HCT116 (cell line): ENCODE data around the gene SLC47A1. TPM values are rescaled to one million over a fixed set of nuclear protein-coding genes. Genes with fewer than 3 reads are reported as not detected.
A peak's percentile ranks its signal among the peaks of the same experiment; 100 is the strongest.

ENCODE experiments used
- ATAC-seq: fragments of 200-7000 bp; cut with Tn5 transposase; 2 replicates; pipeline ENCODE4 v1.9.1; 2020; ENCODE audit warnings: mild to moderate bottlenecking, moderate library complexity
- BruUV-seq: library from RNA; stranded (reverse); fragments of 400-500 nt; replicated peaks from 2 replicates; lab custom pipeline; 2021; lab: Mats Ljungman, UMichigan
- CTCF ChIA-PET: fragments of 300-600 bp; sonication (Branson Sonifier 250); formaldehyde crosslinking; loops from one replicate; lab custom pipeline; 2021; ENCODE audit warnings: antibody characterized with exemption; lab: Charles Lee
- POLR2A ChIA-PET: fragments of 300-600, 350-600 bp; sonication (Branson Sonifier 250); formaldehyde crosslinking; loops from one replicate; lab custom pipeline; 2021; ENCODE audit warnings: antibody characterized with exemption; lab: Charles Lee
- RAD21 ChIA-PET, 2 experiments: fragments of 300-600 bp; sonication (Branson Sonifier 250); formaldehyde crosslinking; loops; one replicate each; lab custom pipeline; 2023; ENCODE audit warnings: low total read pairs in 2 of 2; ENCODE audit not compliant: uncharacterized antibody in 2 of 2, unreplicated experiment in 2 of 2, low non-redundant PET in 1 of 2; lab: Charles Lee
- DNase-seq: peaks from one replicate; pipeline ENCODE4 v3.0.0-alpha.2; 2010; ENCODE audit warnings: low read depth, low spot score
- H2AFZ ChIP-seq: fragments of 200-600 bp; shearing (Covaris generic), sonication (generic); 2 replicates; pipeline ENCODE4 v1.6.1; 2017; ENCODE audit warnings: low read depth, mixed run types, mixed read lengths, antibody characterized with exemption, low read length; ENCODE audit not compliant: poor library complexity, severe bottlenecking
- H3K27ac ChIP-seq: 2 replicates; pipeline ENCODE4 v1.5.1; 2012; ENCODE audit warnings: low read depth, low read length
- H3K27me3 ChIP-seq: fragments of 200-600 bp; sonication (generic); 2 replicates; pipeline ENCODE4 v1.6.1; 2016; ENCODE audit warnings: mixed run types, low read length, mixed read lengths; ENCODE audit not compliant: insufficient read depth
- H3K36me3 ChIP-seq, 2 experiments: fragments of 200-500 bp in 1 of 2; fragments of 200-600 bp in 1 of 2; sonication (Bioruptor generic) in 1 of 2; sonication (generic) in 1 of 2; 2 replicates each; pipeline versions ENCODE4 v1.5.1 to v1.6.1; 2014 to 2016; ENCODE audit warnings: low read length in 2 of 2, inconsistent platforms in 1 of 2, mixed read lengths in 1 of 2, mixed run types in 1 of 2; ENCODE audit not compliant: insufficient read depth in 2 of 2, control insufficient read depth in 1 of 2
- H3K4me1 ChIP-seq, 2 experiments: fragments of 200-600 bp in 1 of 2; sonication (generic) in 1 of 2; 2 replicates each; pipeline versions ENCODE4 v1.5.1 to v1.6.1; 2012 to 2017; ENCODE audit warnings: low read length in 2 of 2, inconsistent platforms in 1 of 2, mild to moderate bottlenecking in 1 of 2, mixed read lengths in 1 of 2, mixed run types in 1 of 2, moderate library complexity in 1 of 2; ENCODE audit not compliant: insufficient read depth in 2 of 2, control insufficient read depth in 1 of 2
- H3K4me2 ChIP-seq: fragments of 200-600 bp; sonication (generic); 2 replicates; pipeline ENCODE4 v1.6.1; 2017; ENCODE audit warnings: mixed run types, low read length, mixed read lengths
- H3K4me3 ChIP-seq, 2 experiments: fragments of 200-600 bp in 1 of 2; sonication (generic) in 1 of 2; replicated peaks in 1 of 2; 2 replicates each; pipeline ENCODE4 v1.5.1; 2011 to 2016; ENCODE audit warnings: low read length in 2 of 2, control low read depth in 1 of 2, low read depth in 1 of 2, mild to moderate bottlenecking in 1 of 2, mixed read lengths in 1 of 2, mixed run types in 1 of 2
- H3K79me2 ChIP-seq: fragments of 200-600 bp; sonication (generic); 2 replicates; pipeline ENCODE4 v1.6.1; 2017; ENCODE audit warnings: mild to moderate bottlenecking, mixed run types, low read length, moderate library complexity, mixed read lengths; ENCODE audit not compliant: insufficient read depth
- H3K9ac ChIP-seq: fragments of 200-600 bp; sonication (generic); 2 replicates; pipeline ENCODE4 v1.6.1; 2016; ENCODE audit warnings: low read length, mixed read lengths
- H3K9me2 ChIP-seq: fragments of 200-600 bp; sonication (generic), shearing (Covaris generic); 2 replicates; pipeline ENCODE4 v1.6.1; 2017; ENCODE audit warnings: mixed run types, mild to moderate bottlenecking, moderate library complexity; ENCODE audit not compliant: insufficient read depth
- H3K9me3 ChIP-seq, 2 experiments: fragments of 200-500 bp in 1 of 2; fragments of 200-600 bp in 1 of 2; sonication (Bioruptor generic) in 1 of 2; sonication (generic) in 1 of 2; 2 replicates each; pipeline ENCODE4 v1.6.1; 2014 to 2017; ENCODE audit warnings: low read length in 2 of 2, mixed read lengths in 2 of 2, inconsistent platforms in 1 of 2, low read depth in 1 of 2, mild to moderate bottlenecking in 1 of 2, mixed run types in 1 of 2, moderate library complexity in 1 of 2; ENCODE audit not compliant: control insufficient read depth in 1 of 2, insufficient read depth in 1 of 2
- H4K20me1 ChIP-seq: fragments of 200-600 bp; sonication (generic), shearing (Covaris generic); 2 replicates; pipeline ENCODE4 v1.6.1; 2017; ENCODE audit warnings: mixed run types, mild to moderate bottlenecking, moderate library complexity; ENCODE audit not compliant: insufficient read depth
- CTCF ChIP-seq, 3 experiments: fragments of 200-600 bp in 1 of 3; sonication (generic) in 1 of 3; IDR thresholded peaks in 2 of 3; conservative IDR thresholded peaks in 1 of 3; 2 replicates each; pipeline ENCODE4 v1.5.1; 2012 to 2017; ENCODE audit warnings: low read depth in 2 of 3, low read length in 2 of 3, antibody characterized with exemption in 1 of 3, borderline replicate concordance in 1 of 3, control low read depth in 1 of 3, mild to moderate bottlenecking in 1 of 3, mixed read lengths in 1 of 3, mixed run types in 1 of 3, moderate library complexity in 1 of 3; ENCODE audit not compliant: insufficient read depth in 1 of 3
- EGR1 ChIP-seq: IDR thresholded peaks from 2 replicates; pipeline ENCODE4 v1.6.1; 2012; ENCODE audit warnings: low read depth
- EZH2phosphoT487 ChIP-seq: fragments of 200-600 bp; IDR thresholded peaks from 2 replicates; pipeline ENCODE4 v1.6.1; 2018; ENCODE audit warnings: antibody characterized with exemption, borderline replicate concordance
- TCF7L2 ChIP-seq: IDR thresholded peaks from 2 replicates; pipeline ENCODE4 v1.7.0; 2011; ENCODE audit warnings: borderline replicate concordance, inconsistent platforms; ENCODE audit not compliant: insufficient read depth, insufficient read length; ENCODE audit errors: extremely low read depth
- intact Hi-C: fragments of 100-400 bp; cut with micrococcal nuclease; formaldehyde crosslinking; loops from 2 replicates; pipeline ENCODE4 v1.10.0; 2022
- total RNA-seq: library from RNA; stranded (reverse); gene quantifications from one replicate; pipeline ENCODE4 v1.2.1, GENCODE V29; 2021; ENCODE audit not compliant: unreplicated experiment

SLC47A1 gene
- total RNA-seq, 1 experiment from 2014 or later, result 0.17 TPM

GRCh38 chr17:19613979-19614378 lies 80.3 kb downstream of the SLC47A1 start:
- no TSS peak for BruUV-seq
- H4K20me1 ChIP-seq, result no peaks in the 10 kb centered on the region
- ATAC-seq (no peak), DNase-seq (no peak)
- intact Hi-C loops, result no loop called here
- no peaks in the 10 kb centered on the region for H3K9me2 ChIP-seq
- no peak overlapping the region for H3K4me2 ChIP-seq
- H3K4me1 ChIP-seq, result no peaks in the 10 kb centered on the region
- no peak overlapping the region for H3K9ac ChIP-seq
- H3K4me3 ChIP-seq, result no peak overlapping the region
- H2AFZ ChIP-seq, result no peak overlapping the region
- ChIA-PET RAD21 (no interaction called here), CTCF (interaction anchor here (1.1 kb wide), 1 partner anchor 148 kb away, joined by 4 read pairs; no protein-coding TSS in a partner anchor), POLR2A (no interaction called here)
- no peak overlapping the region for H3K27ac ChIP-seq
- peaks cover 4 to 10% of the 10 kb centered on the region in 2 experiments; a peak in 2 of 4 replicates for H3K9me3 ChIP-seq
- no peaks in the 10 kb centered on the region for H3K36me3 ChIP-seq
- no peak for TF ChIP-seq TCF7L2
- no peak for TF ChIP-seq CTCF (IDR thresholded peaks at IDR 0.05 in 2 of 3, conservative IDR thresholded peaks at IDR 0.05 in 1 of 3; ENCODE audit: borderline replicate concordance in 1 of 3, insufficient read depth in 1 of 3, low read depth in 2 of 3, low read length in 2 of 3)
- no peaks in the 10 kb centered on the region for H3K79me2 ChIP-seq
- H3K27me3 ChIP-seq, result no peaks in the 10 kb centered on the region

- no peaks in the 10 kb centered on the region for H3K36me3 ChIP-seq
- ChIA-PET POLR2A (no interaction called here), RAD21 (no interaction called here), CTCF (interaction anchor here (1.1 kb wide), 1 partner anchor 148 kb away, joined by 4 read pairs; no protein-coding TSS in a partner anchor)
- H3K4me2 ChIP-seq, result no peak overlapping the region
- no peaks in the 10 kb centered on the region for H3K9me2 ChIP-seq
- DNase-seq (no peak), ATAC-seq (no peak)
- no peak overlapping the region for H3K4me3 ChIP-seq
- H4K20me1 ChIP-seq, result no peaks in the 10 kb centered on the region
- no peak overlapping the region for H2AFZ ChIP-seq
- peaks cover 4 to 16% of the 10 kb centered on the region in 2 experiments; a peak in 2 of 4 replicates for H3K9me3 ChIP-seq
- no peaks in the 10 kb centered on the region for H3K27me3 ChIP-seq
- BruUV-seq, result no TSS peak
- H3K79me2 ChIP-seq, result no peaks in the 10 kb centered on the region
- no peak overlapping the region for H3K27ac ChIP-seq
- no peak overlapping the region for H3K9ac ChIP-seq
- TF ChIP-seq EGR1, result no peak
- no peak for TF ChIP-seq EZH2phosphoT487
- peak in 1 of 3 experiments; percentile 3; a peak in 1 of 6 replicates for TF ChIP-seq CTCF (IDR thresholded peaks at IDR 0.05 in 2 of 3, conservative IDR thresholded peaks at IDR 0.05 in 1 of 3; ENCODE audit: borderline replicate concordance in 1 of 3, insufficient read depth in 1 of 3, low read depth in 2 of 3, low read length in 2 of 3)
- no peaks in the 10 kb centered on the region for H3K4me1 ChIP-seq
- intact Hi-C loops, result no loop called here
Observed at GRCh38 chr17:19614900-19615299, 81.2 kb downstream of the SLC47A1 start.
